HCT116 (cell line): ENCODE measurements around the gene DAND5. TPM values are rescaled to one million over a fixed set of nuclear protein-coding genes. Genes with fewer than 3 reads are reported as not detected.

Source experiments
- ATAC-seq: fragments of 200-7000 bp; cut with Tn5 transposase; 2 replicates; pipeline ENCODE4 v1.9.1; 2020; ENCODE audit warnings: mild to moderate bottlenecking, moderate library complexity
- BruUV-seq: library from RNA; stranded (reverse); fragments of 400-500 nt; replicated peaks from 2 replicates; lab custom pipeline; 2021; lab: Mats Ljungman, UMichigan
- CTCF ChIA-PET: fragments of 300-600 bp; sonication (Branson Sonifier 250); formaldehyde crosslinking; loops from one replicate; lab custom pipeline; 2021; ENCODE audit warnings: antibody characterized with exemption; lab: Charles Lee
- POLR2A ChIA-PET: fragments of 300-600, 350-600 bp; sonication (Branson Sonifier 250); formaldehyde crosslinking; loops from one replicate; lab custom pipeline; 2021; ENCODE audit warnings: antibody characterized with exemption; lab: Charles Lee
- RAD21 ChIA-PET, 2 experiments: fragments of 300-600 bp; sonication (Branson Sonifier 250); formaldehyde crosslinking; loops; one replicate each; lab custom pipeline; 2023; ENCODE audit warnings: low total read pairs in 2 of 2; ENCODE audit not compliant: uncharacterized antibody in 2 of 2, unreplicated experiment in 2 of 2, low non-redundant PET in 1 of 2; lab: Charles Lee
- DNase-seq: peaks from one replicate; pipeline ENCODE4 v3.0.0-alpha.2; 2010; ENCODE audit warnings: low read depth, low spot score
- H2AFZ ChIP-seq: fragments of 200-600 bp; shearing (Covaris generic), sonication (generic); 2 replicates; pipeline ENCODE4 v1.6.1; 2017; ENCODE audit warnings: low read depth, mixed run types, mixed read lengths, antibody characterized with exemption, low read length; ENCODE audit not compliant: poor library complexity, severe bottlenecking
- H3K27ac ChIP-seq: 2 replicates; pipeline ENCODE4 v1.5.1; 2012; ENCODE audit warnings: low read depth, low read length
- H3K27me3 ChIP-seq: fragments of 200-600 bp; sonication (generic); 2 replicates; pipeline ENCODE4 v1.6.1; 2016; ENCODE audit warnings: mixed run types, low read length, mixed read lengths; ENCODE audit not compliant: insufficient read depth
- H3K36me3 ChIP-seq, 2 experiments: fragments of 200-500 bp in 1 of 2; fragments of 200-600 bp in 1 of 2; sonication (Bioruptor generic) in 1 of 2; sonication (generic) in 1 of 2; 2 replicates each; pipeline versions ENCODE4 v1.5.1 to v1.6.1; 2014 to 2016; ENCODE audit warnings: low read length in 2 of 2, inconsistent platforms in 1 of 2, mixed read lengths in 1 of 2, mixed run types in 1 of 2; ENCODE audit not compliant: insufficient read depth in 2 of 2, control insufficient read depth in 1 of 2
- H3K4me1 ChIP-seq, 2 experiments: fragments of 200-600 bp in 1 of 2; sonication (generic) in 1 of 2; 2 replicates each; pipeline versions ENCODE4 v1.5.1 to v1.6.1; 2012 to 2017; ENCODE audit warnings: low read length in 2 of 2, inconsistent platforms in 1 of 2, mild to moderate bottlenecking in 1 of 2, mixed read lengths in 1 of 2, mixed run types in 1 of 2, moderate library complexity in 1 of 2; ENCODE audit not compliant: insufficient read depth in 2 of 2, control insufficient read depth in 1 of 2
- H3K4me2 ChIP-seq: fragments of 200-600 bp; sonication (generic); 2 replicates; pipeline ENCODE4 v1.6.1; 2017; ENCODE audit warnings: mixed run types, low read length, mixed read lengths
- H3K4me3 ChIP-seq, 2 experiments: fragments of 200-600 bp in 1 of 2; sonication (generic) in 1 of 2; replicated peaks in 1 of 2; 2 replicates each; pipeline ENCODE4 v1.5.1; 2011 to 2016; ENCODE audit warnings: low read length in 2 of 2, control low read depth in 1 of 2, low read depth in 1 of 2, mild to moderate bottlenecking in 1 of 2, mixed read lengths in 1 of 2, mixed run types in 1 of 2
- H3K79me2 ChIP-seq: fragments of 200-600 bp; sonication (generic); 2 replicates; pipeline ENCODE4 v1.6.1; 2017; ENCODE audit warnings: mild to moderate bottlenecking, mixed run types, low read length, moderate library complexity, mixed read lengths; ENCODE audit not compliant: insufficient read depth
- H3K9ac ChIP-seq: fragments of 200-600 bp; sonication (generic); 2 replicates; pipeline ENCODE4 v1.6.1; 2016; ENCODE audit warnings: low read length, mixed read lengths
- H3K9me2 ChIP-seq: fragments of 200-600 bp; sonication (generic), shearing (Covaris generic); 2 replicates; pipeline ENCODE4 v1.6.1; 2017; ENCODE audit warnings: mixed run types, mild to moderate bottlenecking, moderate library complexity; ENCODE audit not compliant: insufficient read depth
- H3K9me3 ChIP-seq, 2 experiments: fragments of 200-500 bp in 1 of 2; fragments of 200-600 bp in 1 of 2; sonication (Bioruptor generic) in 1 of 2; sonication (generic) in 1 of 2; 2 replicates each; pipeline ENCODE4 v1.6.1; 2014 to 2017; ENCODE audit warnings: low read length in 2 of 2, mixed read lengths in 2 of 2, inconsistent platforms in 1 of 2, low read depth in 1 of 2, mild to moderate bottlenecking in 1 of 2, mixed run types in 1 of 2, moderate library complexity in 1 of 2; ENCODE audit not compliant: control insufficient read depth in 1 of 2, insufficient read depth in 1 of 2
- H4K20me1 ChIP-seq: fragments of 200-600 bp; sonication (generic), shearing (Covaris generic); 2 replicates; pipeline ENCODE4 v1.6.1; 2017; ENCODE audit warnings: mixed run types, mild to moderate bottlenecking, moderate library complexity; ENCODE audit not compliant: insufficient read depth
- CEBPB ChIP-seq: IDR thresholded peaks from 2 replicates; pipeline ENCODE4 v1.6.1; 2012; ENCODE audit warnings: low read depth
- CTCF ChIP-seq, 3 experiments: fragments of 200-600 bp in 1 of 3; sonication (generic) in 1 of 3; IDR thresholded peaks in 2 of 3; conservative IDR thresholded peaks in 1 of 3; 2 replicates each; pipeline ENCODE4 v1.5.1; 2012 to 2017; ENCODE audit warnings: low read depth in 2 of 3, low read length in 2 of 3, antibody characterized with exemption in 1 of 3, borderline replicate concordance in 1 of 3, control low read depth in 1 of 3, mild to moderate bottlenecking in 1 of 3, mixed read lengths in 1 of 3, mixed run types in 1 of 3, moderate library complexity in 1 of 3; ENCODE audit not compliant: insufficient read depth in 1 of 3
- EGR1 ChIP-seq: IDR thresholded peaks from 2 replicates; pipeline ENCODE4 v1.6.1; 2012; ENCODE audit warnings: low read depth
- EZH2 ChIP-seq: fragments of 200-600 bp; sonication (generic); IDR thresholded peaks from 2 replicates; pipeline ENCODE4 v1.6.1; 2017; ENCODE audit warnings: antibody characterized with exemption, mixed run types
- EZH2phosphoT487 ChIP-seq: fragments of 200-600 bp; IDR thresholded peaks from 2 replicates; pipeline ENCODE4 v1.6.1; 2018; ENCODE audit warnings: antibody characterized with exemption, borderline replicate concordance
- RAD21 ChIP-seq: IDR thresholded peaks from 2 replicates; pipeline ENCODE4 v1.6.1; 2012; ENCODE audit warnings: low read depth, mild to moderate bottlenecking
- REST ChIP-seq: IDR thresholded peaks from 2 replicates; pipeline ENCODE4 v1.6.1; 2012; ENCODE audit warnings: low read depth
- SIN3A ChIP-seq: IDR thresholded peaks from 2 replicates; pipeline ENCODE4 v1.6.1; 2012; ENCODE audit warnings: low read depth
- TCF7L2 ChIP-seq: IDR thresholded peaks from 2 replicates; pipeline ENCODE4 v1.7.0; 2011; ENCODE audit warnings: borderline replicate concordance, inconsistent platforms; ENCODE audit not compliant: insufficient read depth, insufficient read length; ENCODE audit errors: extremely low read depth
- YY1 ChIP-seq: IDR thresholded peaks from 2 replicates; pipeline ENCODE4 v1.6.1; 2011; ENCODE audit warnings: low read length, low read depth, moderate library complexity, mild to moderate bottlenecking; ENCODE audit not compliant: insufficient replicate concordance; ENCODE audit errors: extremely low read depth
- ZBTB33 ChIP-seq: IDR thresholded peaks from 2 replicates; pipeline ENCODE4 v1.6.1; 2011; ENCODE audit warnings: mild to moderate bottlenecking, low read length, moderate library complexity; ENCODE audit not compliant: insufficient replicate concordance; ENCODE audit errors: extremely low read depth
- ZFX ChIP-seq: fragments of 450-650 bp; IDR thresholded peaks from 2 replicates; pipeline ENCODE4 v1.6.1; 2017
- ZNF274 ChIP-seq: fragments of 200-500 bp; sonication (Bioruptor generic); IDR thresholded peaks from 2 replicates; pipeline ENCODE4 v1.6.1; 2014; ENCODE audit warnings: mild to moderate bottlenecking, low read depth, low read length, inconsistent platforms
- intact Hi-C: fragments of 100-400 bp; cut with micrococcal nuclease; formaldehyde crosslinking; loops from 2 replicates; pipeline ENCODE4 v1.10.0; 2022
- total RNA-seq: library from RNA; stranded (reverse); gene quantifications from one replicate; pipeline ENCODE4 v1.2.1, GENCODE V29; 2021; ENCODE audit not compliant: unreplicated experiment

Gene DAND5
- total RNA-seq, 1 experiment from 2014 or later = 0.25 TPM

GRCh38 chr19:12959481-12959880, 9.9 kb upstream of the DAND5 start (continued):
- TF ChIP-seq REST (no peak), ZFX (no peak), SIN3A (no peak), EGR1 (no peak)

GRCh38 chr19:12965017-12965811, 4.2 kb upstream of the DAND5 start:
- Histone ChIP-seq H3K4me2 (peak overlapping the region; percentile 94), H3K9me3 (no peaks in the 10 kb centered on the region), H3K36me3 (no peaks in the 10 kb centered on the region), H3K27ac (peak overlapping the region; percentile 54), H3K9ac (peak overlapping the region; percentile 64), H2AFZ (peak overlapping the region; percentile 62), H3K4me1 (peaks cover 3 to 18% of the 10 kb centered on the region in 2 experiments; a peak in 3 of 4 replicates), H3K79me2 (no peaks in the 10 kb centered on the region), H3K27me3 (no peaks in the 10 kb centered on the region), H3K9me2 (no peaks in the 10 kb centered on the region), H4K20me1 (no peaks in the 10 kb centered on the region), H3K4me3 (peak overlapping the region; percentile 35 to 52)
- ChIA-PET CTCF (interaction anchor here (0.6 to 2.7 kb wide), 40 partner anchors 9 to 1967 kb away, joined by 3 to 38 read pairs (median 5); partner anchors contain the start of genes CALR, GADD45GIP1, GCDH and NACC1), POLR2A (interaction anchor here (0.7 to 1.3 kb wide), 7 partner anchors 11 to 190 kb away, joined by 3 to 5 read pairs (median 3); partner anchors contain the start of genes CALR and NACC1), RAD21 (interaction anchor here (0.5 to 1.7 kb wide), 9 partner anchors 12 to 291 kb away, joined by 3 to 13 read pairs (median 5); no protein-coding TSS in a partner anchor)
- intact Hi-C loops = no loop called here
- TSS peak; percentile 41 for BruUV-seq
- ATAC-seq (peak; percentile 93), DNase-seq (peak; percentile 73)
- TF ChIP-seq ZBTB33 (no peak), TCF7L2 (no peak), CTCF (IDR thresholded peaks at IDR 0.05 in 2 of 3, conservative IDR thresholded peaks at IDR 0.05 in 1 of 3; ENCODE audit: borderline replicate concordance in 1 of 3, insufficient read depth in 1 of 3, low read depth in 2 of 3, low read length in 2 of 3) (peak; percentile 72 to 98 (median 91)), ZNF274 (no peak), SIN3A (no peak), EZH2 (no peak), EZH2phosphoT487 (no peak), YY1 (no peak), RAD21 (peak; percentile 77), CEBPB (no peak)
